HG03520 (cell line): ENCODE measurements around the gene PRKN.

Experiments
- ATAC-seq: cut with Tn5 transposase; IDR thresholded peaks from one replicate; pipeline ENCODE4 v1.9.1; 2021; ENCODE audit warnings: mild to moderate bottlenecking, moderate library complexity; ENCODE audit not compliant: unreplicated experiment

PRKN gene

DNA sequence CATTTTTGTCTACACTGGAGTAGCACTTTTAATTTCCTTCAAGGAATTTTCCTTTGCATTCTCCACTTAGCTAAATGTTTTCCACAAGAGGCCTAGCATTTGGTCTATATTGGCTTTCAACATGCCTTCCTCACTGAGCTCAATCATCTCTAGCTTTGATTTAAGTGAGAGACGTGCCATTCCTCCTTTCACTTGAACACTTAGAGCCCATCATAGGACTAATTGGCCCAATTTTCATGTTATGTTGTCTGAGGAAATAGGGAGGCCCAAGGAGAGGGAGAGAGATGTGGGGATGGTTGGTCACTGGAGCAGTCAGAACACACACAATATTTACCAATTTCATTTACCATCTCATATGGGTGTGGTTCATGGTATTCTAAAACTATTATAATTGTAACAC is 645.0 kb downstream of the PRKN start:
- no peak for ATAC-seq

- ATAC-seq: no peak
Measured at GRCh38 chr6:162078667-162079066, 648.9 kb downstream of the PRKN start.

DNA sequence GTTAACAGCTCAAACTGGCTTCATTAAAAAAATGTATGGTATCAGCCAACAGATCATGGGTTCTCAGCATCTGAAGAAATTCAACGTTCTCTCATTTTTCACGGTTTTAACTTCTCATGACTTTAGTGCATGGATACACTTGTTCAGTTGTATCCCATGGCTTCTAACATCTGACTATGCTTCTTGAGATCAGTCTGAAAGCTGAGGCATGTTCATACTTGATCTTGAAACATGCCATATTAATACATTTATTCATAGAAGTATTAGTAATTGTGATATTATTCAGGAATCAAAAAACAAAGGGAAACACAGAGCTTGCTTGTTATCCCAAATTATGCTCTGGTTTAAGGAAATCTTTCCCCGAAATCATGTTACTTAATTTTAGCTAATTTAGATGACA is 649.4 kb downstream of the PRKN start:
- ATAC-seq: no peak

DNA sequence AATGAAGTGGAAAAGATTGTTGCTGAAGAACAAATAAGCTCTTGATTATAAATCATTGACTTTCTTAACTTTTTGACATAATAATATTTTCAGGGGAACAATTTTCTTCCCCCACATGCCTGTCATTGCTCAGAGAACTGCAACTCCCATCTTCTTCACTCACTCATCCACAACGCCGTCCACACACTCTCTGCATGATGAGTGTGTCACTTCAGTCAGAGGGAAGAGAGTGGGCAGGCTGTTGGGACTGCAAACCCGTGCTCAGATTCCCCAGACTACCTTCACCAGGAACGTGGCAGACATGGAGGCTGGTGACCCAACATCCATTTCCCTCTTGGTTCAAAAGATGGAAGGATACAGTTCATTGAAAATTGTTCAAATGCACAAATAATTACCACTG is 650.8 kb downstream of the PRKN start:
- no peak for ATAC-seq

- ATAC-seq: no peak
Measured at GRCh38 chr6:162074641-162075275, 652.8 kb downstream of the PRKN start.

- ATAC-seq: no peak
Measured at GRCh38 chr6:162070639-162071038, 656.9 kb downstream of the PRKN start.

DNA sequence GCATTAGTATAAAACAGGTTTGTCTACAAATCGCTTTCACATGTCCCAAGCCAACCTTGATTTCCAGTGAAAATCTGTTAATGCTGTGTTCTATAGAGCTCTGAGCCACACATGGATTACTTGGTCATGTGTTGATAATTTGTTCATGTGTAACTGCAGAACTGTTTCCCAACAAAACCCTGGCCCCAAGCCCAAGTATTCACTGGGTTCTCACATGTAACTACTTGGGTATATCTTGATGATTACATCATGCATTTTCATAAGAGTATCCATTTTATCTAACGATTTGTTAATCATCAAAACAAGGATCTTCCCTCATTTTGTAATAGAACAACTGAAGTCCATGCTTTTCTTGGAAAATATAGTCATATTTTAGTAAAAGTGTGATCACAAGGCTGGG is 657.6 kb downstream of the PRKN start:
- no peak for ATAC-seq

DNA sequence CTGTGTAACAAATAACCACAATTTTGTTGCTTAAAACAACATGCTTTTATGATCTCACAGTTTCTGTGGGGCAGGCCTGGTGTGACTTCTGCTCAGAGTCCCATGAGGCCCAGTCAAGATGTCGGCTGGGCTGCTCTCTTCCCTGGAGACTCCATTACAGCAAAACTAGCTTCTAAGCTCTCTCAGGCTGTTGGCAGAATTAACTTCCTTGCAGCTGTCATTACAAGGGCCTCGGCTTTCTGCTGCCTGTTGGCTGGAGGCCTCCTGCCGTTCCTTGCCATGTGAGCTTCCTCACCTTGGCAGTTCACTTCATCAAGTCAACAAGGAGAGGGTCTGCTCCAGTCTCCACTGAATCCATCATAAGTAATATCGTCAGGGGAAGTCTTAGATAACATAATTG is 659.2 kb downstream of the PRKN start:
- ATAC-seq: no peak

- no peak for ATAC-seq
Measured at GRCh38 chr6:162063666-162064065, 663.9 kb downstream of the PRKN start.

- ATAC-seq: no peak
Measured at GRCh38 chr6:162058281-162058875, 669.2 kb downstream of the PRKN start.

DNA sequence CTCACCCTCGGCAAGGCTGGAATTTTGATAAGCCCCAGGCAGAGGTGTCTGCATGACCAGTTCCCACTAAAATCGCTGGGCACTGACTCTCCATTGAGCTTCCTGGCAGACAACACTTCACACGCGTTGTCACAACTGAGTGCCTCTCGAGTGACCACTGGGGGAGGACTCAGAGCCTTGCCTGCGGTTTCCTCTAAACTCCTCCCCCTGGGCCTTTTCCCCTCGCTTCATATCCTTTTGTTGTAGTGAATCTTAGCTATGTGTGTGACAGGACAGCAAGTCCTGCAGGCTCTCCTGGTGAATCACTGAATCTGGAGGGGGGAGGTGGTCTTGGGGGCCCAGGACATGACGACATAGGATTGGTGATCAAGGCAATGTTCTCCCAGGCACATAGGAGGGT is 670.8 kb downstream of the PRKN start:
- ATAC-seq: no peak

GRCh38 chr6:162056061-162056460 is 671.5 kb downstream of the PRKN start:
- no peak for ATAC-seq

- no peak for ATAC-seq
Measured at GRCh38 chr6:162055365-162055764, 672.2 kb downstream of the PRKN start.

- ATAC-seq: no peak
Measured at GRCh38 chr6:162053084-162053483, 674.5 kb downstream of the PRKN start.

DNA sequence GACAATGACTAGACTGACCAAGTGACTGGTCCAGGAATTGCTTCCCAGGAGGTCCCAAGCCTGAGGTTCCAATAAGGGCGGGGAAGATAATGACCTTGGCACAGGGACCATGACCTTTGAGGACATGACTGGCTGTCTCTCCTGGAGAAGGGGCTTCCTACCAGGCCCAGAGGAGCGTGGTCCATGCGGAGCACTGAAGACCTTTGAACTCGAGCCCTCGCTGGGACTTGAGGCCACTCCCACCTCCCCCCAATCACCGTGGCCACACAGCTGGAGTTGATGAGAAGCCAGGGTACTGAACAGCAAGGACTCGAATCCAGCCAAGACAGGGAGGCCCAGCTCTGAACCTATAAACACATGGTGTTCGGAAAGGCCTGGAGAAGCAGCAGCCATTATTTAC is 677.0 kb downstream of the PRKN start:
- no peak for ATAC-seq

DNA sequence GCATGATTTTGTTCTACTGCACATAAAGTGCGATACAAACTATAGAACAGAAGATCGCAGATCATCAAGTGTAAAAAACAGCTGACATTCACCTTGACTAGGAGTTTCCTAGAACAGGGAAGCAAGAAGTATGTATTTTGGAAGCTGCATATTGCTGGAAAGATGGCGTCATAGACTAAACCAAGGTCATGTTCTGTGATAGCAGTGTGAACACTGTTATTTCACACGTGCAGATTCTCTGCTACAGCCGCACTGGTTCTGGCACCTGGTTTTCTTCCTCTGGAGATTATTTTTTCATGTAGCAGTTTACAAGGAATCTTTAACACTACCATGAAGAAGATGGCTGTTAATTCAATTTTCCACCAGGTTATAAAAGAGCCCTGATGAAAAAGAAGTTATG is 681.2 kb downstream of the PRKN start:
- ATAC-seq: no peak

GRCh38 chr6:162032620-162033019 is 694.9 kb downstream of the PRKN start:
- ATAC-seq: no peak

GRCh38 chr6:162029873-162030576 is 697.5 kb downstream of the PRKN start:
- no peak for ATAC-seq

- ATAC-seq: no peak
Measured at GRCh38 chr6:162026843-162027242, 700.7 kb downstream of the PRKN start.

GRCh38 chr6:162026031-162026430 is 701.5 kb downstream of the PRKN start:
- no peak for ATAC-seq

GRCh38 chr6:162019349-162019748 is 708.2 kb downstream of the PRKN start:
- ATAC-seq: no peak

- no peak for ATAC-seq
Measured at GRCh38 chr6:162017536-162017935, 710.0 kb downstream of the PRKN start.
